ENCODE data around the gene VHLL.

DNA sequence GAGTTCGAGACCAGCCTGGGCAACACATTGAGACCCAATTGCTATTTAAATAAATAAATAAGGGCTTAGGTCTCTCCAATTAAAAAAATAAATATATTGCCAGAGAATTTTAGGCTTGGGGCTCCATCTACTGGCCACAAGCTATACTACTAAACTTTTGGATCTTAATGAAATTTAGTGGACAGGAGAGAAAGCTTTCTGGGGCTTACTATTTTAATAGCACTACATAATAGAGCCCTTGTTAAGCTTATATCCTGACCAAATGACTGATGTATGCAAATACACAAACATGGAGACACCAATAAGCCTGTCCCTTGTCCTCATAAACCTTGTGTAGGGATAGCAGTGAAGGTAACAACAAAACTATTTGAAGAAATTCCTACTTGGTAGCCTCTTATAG is 20.6 kb upstream of the VHLL start:
- TF ChIP-seq, protein P1, sequence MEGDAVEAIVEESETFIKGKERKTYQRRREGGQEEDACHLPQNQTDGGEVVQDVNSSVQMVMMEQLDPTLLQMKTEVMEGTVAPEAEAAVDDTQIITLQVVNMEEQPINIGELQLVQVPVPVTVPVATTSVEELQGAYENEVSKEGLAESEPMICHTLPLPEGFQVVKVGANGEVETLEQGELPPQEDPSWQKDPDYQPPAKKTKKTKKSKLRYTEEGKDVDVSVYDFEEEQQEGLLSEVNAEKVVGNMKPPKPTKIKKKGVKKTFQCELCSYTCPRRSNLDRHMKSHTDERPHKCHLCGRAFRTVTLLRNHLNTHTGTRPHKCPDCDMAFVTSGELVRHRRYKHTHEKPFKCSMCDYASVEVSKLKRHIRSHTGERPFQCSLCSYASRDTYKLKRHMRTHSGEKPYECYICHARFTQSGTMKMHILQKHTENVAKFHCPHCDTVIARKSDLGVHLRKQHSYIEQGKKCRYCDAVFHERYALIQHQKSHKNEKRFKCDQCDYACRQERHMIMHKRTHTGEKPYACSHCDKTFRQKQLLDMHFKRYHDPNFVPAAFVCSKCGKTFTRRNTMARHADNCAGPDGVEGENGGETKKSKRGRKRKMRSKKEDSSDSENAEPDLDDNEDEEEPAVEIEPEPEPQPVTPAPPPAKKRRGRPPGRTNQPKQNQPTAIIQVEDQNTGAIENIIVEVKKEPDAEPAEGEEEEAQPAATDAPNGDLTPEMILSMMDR (IDR thresholded peaks at IDR 0.05; ENCODE audit: low read length): peak; percentile 66
- TF ChIP-seq EZH2 (optimal IDR thresholded peaks at IDR 0.05; ENCODE audit: low read depth, low read length): no peak

Data from MM.1S (cell line).